Choroid plexus epithelial cell (primary cell): ENCODE measurements around the gene SH3PXD2A.
A peak's percentile ranks its signal among the peaks of the same experiment; 100 is the strongest.

Source experiments
- DNase-seq: peaks from one replicate; pipeline ENCODE4 v3.0.0-alpha.2; 2010; ENCODE audit warnings: low read depth
- H3K4me3 ChIP-seq: 2 replicates; pipeline ENCODE4 v1.5.1; 2011; ENCODE audit warnings: low read depth, mild to moderate bottlenecking, control low read depth, low read length, moderate library complexity
- TF ChIP-seq, protein P1 (sequence below): conservative IDR thresholded peaks from 2 replicates; pipeline ENCODE4 v1.5.1; 2011; ENCODE audit warnings: low read depth, mild to moderate bottlenecking, control low read depth, inconsistent platforms, low read length, moderate library complexity

SH3PXD2A gene

DNA sequence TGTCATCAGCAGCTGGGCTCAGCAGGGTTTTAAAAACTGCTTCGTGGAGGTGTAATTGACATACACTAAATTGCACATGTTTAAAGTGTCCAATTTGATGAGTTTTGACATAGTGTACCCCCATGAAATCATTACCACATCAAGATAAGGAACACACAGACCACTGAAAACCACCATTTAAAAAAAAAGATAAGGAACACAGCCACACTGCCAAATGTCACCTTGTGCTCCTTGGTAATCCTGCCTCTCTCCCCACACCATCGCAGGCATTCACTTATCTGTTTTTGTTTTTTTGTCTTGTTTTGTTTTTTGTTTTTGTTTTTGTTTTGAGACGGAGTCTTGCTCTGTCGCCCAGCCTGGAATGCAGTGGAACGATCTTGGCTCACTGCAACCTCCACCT lies 286.9 kb downstream of the SH3PXD2A start:
- H3K4me3 ChIP-seq = no peak overlapping the region
- TF ChIP-seq, protein P1, sequence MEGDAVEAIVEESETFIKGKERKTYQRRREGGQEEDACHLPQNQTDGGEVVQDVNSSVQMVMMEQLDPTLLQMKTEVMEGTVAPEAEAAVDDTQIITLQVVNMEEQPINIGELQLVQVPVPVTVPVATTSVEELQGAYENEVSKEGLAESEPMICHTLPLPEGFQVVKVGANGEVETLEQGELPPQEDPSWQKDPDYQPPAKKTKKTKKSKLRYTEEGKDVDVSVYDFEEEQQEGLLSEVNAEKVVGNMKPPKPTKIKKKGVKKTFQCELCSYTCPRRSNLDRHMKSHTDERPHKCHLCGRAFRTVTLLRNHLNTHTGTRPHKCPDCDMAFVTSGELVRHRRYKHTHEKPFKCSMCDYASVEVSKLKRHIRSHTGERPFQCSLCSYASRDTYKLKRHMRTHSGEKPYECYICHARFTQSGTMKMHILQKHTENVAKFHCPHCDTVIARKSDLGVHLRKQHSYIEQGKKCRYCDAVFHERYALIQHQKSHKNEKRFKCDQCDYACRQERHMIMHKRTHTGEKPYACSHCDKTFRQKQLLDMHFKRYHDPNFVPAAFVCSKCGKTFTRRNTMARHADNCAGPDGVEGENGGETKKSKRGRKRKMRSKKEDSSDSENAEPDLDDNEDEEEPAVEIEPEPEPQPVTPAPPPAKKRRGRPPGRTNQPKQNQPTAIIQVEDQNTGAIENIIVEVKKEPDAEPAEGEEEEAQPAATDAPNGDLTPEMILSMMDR = no peak
- no peak for DNase-seq

GRCh38 chr10:103566536-103566935 lies 288.8 kb downstream of the SH3PXD2A start:
- peak; percentile 14 for DNase-seq
- TF ChIP-seq, protein P1 = no peak
- H3K4me3 ChIP-seq = no peak overlapping the region

DNA sequence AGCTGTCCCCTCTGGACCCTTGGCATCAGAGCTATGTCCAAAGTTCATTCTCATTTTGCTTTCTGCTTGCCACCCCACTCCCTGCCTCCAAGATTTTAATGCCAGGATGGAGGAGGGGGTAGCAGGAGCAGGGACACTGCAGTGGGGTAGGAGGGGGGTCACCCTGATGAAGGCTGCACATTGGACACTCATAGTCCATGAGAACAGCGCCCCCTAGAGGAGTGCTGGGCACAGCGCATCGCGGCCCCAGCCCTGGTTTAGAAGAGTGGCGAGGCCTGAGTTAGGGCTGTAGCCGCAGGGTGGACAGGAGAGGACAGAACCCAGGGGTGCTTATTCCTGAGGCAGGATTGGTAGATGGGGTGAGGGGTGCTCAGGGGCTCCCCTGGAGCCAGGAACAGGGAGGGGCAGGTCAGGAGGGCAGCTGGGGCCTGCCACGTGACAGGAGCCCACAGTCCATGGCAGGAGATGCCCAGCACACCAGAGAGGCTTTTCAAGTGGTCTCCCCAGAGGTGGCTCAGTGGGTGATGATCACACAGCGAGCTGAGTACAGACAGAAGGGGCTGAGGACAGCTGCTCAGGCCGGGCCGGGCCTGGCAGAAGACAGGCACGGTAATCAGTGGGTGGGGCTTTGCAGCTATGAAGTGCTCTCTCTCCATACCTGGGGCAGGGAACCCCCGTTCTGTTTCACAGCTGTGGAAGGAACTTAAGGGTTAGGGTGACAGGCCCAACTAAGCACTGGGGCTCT lies 290.4 kb downstream of the SH3PXD2A start:
- peak; percentile 13 for DNase-seq
- no peak overlapping the region for H3K4me3 ChIP-seq
- TF ChIP-seq, protein P1 = peak; percentile 70

DNA sequence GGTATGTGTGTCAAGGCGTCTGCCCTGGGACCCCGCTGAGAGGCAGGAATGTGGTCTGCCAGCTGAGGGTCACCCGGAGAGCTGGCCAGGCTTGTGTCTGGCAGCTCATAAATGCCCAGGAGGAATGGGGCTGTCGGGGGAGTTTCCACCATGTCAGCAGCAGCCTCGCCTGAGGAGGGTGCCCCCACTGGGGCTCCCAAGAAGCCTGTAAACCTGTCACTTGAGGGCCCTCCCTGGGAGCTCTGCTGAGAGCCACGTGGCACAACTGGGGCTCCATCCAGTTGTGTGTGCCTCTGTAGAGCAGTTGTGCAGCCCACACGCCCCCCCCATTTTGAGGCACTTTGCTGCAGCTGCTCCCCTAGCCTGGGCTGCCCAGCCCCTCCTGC lies 291.3 kb downstream of the SH3PXD2A start:
- DNase-seq = no peak
- TF ChIP-seq, protein P1 = no peak
- no peak overlapping the region for H3K4me3 ChIP-seq

DNA sequence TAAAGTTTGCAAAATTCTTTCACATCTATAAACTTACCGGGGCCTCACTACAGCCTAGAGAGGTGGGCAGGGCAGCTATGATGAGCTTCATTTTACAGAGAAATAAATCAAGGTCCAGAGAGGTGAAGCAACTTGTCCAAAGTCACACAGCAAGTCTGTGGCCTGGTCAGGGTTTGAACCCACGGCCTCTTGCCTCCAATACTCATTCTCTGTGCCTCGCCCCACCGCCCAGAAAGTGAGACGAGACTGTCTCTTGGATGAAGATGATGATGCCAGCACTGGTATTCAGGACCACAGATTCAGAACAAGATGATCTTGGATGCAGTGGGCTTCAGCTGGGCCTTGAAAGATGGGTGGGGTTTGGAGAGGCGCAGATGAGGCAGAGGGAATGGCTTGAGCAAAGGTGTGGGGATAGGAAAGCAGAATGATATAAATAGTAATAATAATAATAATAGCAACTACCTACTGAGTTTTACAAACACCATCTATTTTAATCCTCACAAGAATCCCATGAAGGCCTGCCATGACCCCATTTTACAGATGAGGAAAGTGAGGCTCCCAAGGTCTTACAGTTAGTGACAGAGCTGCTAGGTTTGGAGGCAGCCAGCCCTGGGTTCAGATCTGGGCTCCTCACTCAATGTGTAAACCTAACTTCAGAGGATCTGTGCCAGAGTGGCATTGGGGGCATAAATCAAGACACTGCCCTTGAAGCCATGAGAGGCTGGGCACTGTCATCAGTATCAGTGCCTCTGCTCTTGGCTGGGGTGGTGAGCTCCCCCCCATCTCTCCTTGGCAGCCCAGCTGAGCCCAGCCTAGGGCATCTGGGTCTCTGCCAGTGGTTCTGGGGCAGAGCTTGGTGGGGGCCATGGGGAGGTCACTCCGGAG lies 291.9 kb downstream of the SH3PXD2A start:
- TF ChIP-seq, protein P1 = no peak
- H3K4me3 ChIP-seq = no peak overlapping the region
- DNase-seq = no peak

DNA sequence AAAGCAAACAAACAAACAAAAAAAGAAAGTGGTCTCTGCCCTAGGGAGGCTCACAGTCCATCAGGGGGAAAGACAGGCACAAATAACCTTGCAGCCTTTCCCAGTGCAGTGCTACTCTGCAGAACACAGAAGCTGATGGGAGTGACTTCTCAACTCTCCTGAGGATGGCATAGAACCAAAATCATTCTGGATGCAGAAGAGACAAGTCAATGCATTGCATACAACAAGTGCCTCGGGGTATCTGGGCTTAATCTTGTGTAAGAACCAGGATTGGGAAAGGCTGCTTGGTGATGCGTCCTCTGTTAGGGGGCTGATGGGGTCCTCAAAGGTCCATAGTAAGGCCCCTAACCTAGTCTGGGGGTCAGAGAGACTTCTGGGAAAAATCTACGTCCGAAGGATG lies 293.0 kb downstream of the SH3PXD2A start:
- H3K4me3 ChIP-seq = no peak overlapping the region
- TF ChIP-seq, protein P1 = no peak
- no peak for DNase-seq

DNA sequence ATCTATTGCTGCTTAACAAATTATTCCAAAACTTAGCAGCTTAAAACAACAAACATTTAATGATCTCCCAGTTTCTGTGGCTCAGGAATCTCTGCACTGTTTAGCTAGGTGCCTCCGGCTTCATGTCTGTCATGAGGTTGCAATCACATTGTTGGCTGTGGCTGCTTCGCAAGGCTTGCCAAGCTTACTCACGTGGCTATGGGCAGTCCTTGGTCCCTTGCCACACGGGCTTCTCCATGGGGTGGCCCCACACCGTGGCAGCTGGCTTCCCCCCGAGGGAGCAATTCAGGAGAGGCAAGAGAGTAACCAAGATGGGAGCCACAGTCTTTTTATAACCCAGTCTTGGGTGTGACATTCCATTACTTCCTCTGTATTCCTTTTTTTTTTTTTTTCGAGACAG lies 294.5 kb downstream of the SH3PXD2A start:
- H3K4me3 ChIP-seq = no peak overlapping the region
- TF ChIP-seq, protein P1 = no peak
- DNase-seq = no peak
